Stomach (tissue), 9 donors: Measurements from ENCODE around the gene SBSN. TPM values are rescaled to one million over a fixed set of nuclear protein-coding genes. Genes with fewer than 3 reads are reported as not detected.

Source experiments
- DNase-seq, 2 donors: peaks; one replicate each; pipeline versions ENCODE4 v3.0.0 to v3.0.0-alpha.2; 2013 to 2019
- H3K27ac ChIP-seq, 5 donors: fragments of 200-600 bp in 4 of 5; sonication (generic) in 4 of 5; one replicate each; pipeline ENCODE4 v1.5.1; 2013 to 2019; ENCODE audit warnings: mild to moderate bottlenecking in 1 of 5, moderate library complexity in 1 of 5
- H3K27me3 ChIP-seq, 3 donors: fragments of 200-600 bp; sonication (generic); one replicate each; pipeline ENCODE4 v1.5.1; 2017 to 2019; ENCODE audit warnings: mixed run types in 1 of 3
- H3K36me3 ChIP-seq, 4 donors: fragments of 200-600 bp; sonication (generic); 1 replicate in 3 of 4; 2 replicates in 1 of 4; pipeline ENCODE4 v1.5.1; 2016 to 2019
- H3K4me1 ChIP-seq, 4 donors: fragments of 200-600 bp; sonication (generic); one replicate each; pipeline ENCODE4 v1.5.1; 2016 to 2019
- H3K4me3 ChIP-seq, 4 donors: fragments of 200-600 bp; sonication (generic) in 3 of 4; one replicate each; pipeline ENCODE4 v1.5.1; 2016 to 2019; ENCODE audit warnings: mild to moderate bottlenecking in 1 of 4
- H3K9me3 ChIP-seq, 4 donors: fragments of 200-600 bp; sonication (generic); one replicate each; pipeline ENCODE4 v1.5.1; 2016 to 2019
- EP300 ChIP-seq: sonication (generic); formaldehyde crosslinking; IDR thresholded peaks from one replicate; pipeline ENCODE4 v1.6.1; 2017; ENCODE audit warnings: antibody characterized with exemption
- POLR2A ChIP-seq, 4 donors: fragments of 450-650 bp; IDR thresholded peaks; one replicate each; pipeline ENCODE4 v1.6.1; 2016; ENCODE audit warnings: antibody characterized with exemption in 4 of 4, control low read depth in 2 of 4, mild to moderate bottlenecking in 1 of 4, moderate library complexity in 1 of 4
- POLR2AphosphoS5 ChIP-seq, 3 donors: sonication (generic); formaldehyde crosslinking; IDR thresholded peaks; one replicate each; pipeline ENCODE4 v1.6.1; 2016; ENCODE audit warnings: antibody characterized with exemption in 3 of 3
- WGBS, 5 donors: extraction: QIAGEN DNeasy Blood & Tissue Kit in 3 of 5; methylation state at CpG; one replicate each; pipeline versions ENCODE4 v1.1.5 to v1.1.7; 2013 to 2018; 5-methylcytosine and 5-hydroxymethylcytosine counted together
- intact Hi-C: fragments of 100-400 bp; cut with DNase I; formaldehyde crosslinking; loops from one replicate; pipeline ENCODE4 v1.15.1; 2023; ENCODE audit warnings: low total_unique reads
- polyA plus RNA-seq, 3 donors: library from polyadenylated mRNA; stranded (reverse); fragments of 200-250 nt; gene quantifications; one replicate each; pipeline ENCODE4 v1.2.3, GENCODE V29; 2013
- total RNA-seq, 5 donors: library from RNA; depleted of rRNA; stranded (reverse); fragments of >200 nt; gene quantifications; one replicate each; pipeline versions ENCODE4 v1.1.0 to v1.2.3, GENCODE V29; 2014 to 2016
- TF ChIP-seq, protein P1 (sequence below), 7 experiments: fragments of 450-650 bp in 4 of 7; fragments of 200-600 bp in 3 of 7; sonication (generic) in 3 of 7; IDR thresholded peaks; one replicate each; pipeline ENCODE4 v1.5.1; 2016 to 2019; ENCODE audit warnings: antibody characterized with exemption in 7 of 7, control low read depth in 2 of 7, mild to moderate bottlenecking in 1 of 7
- donor health status: healthy with polysubstance abuse.
- donor health status: Bipolar disorder and iron deficiency.
- donor health status: healthy.

Gene SBSN
- total and polyA plus RNA-seq, 8 donors = 1.1 to 29.2 TPM; not detected in 6

DNA sequence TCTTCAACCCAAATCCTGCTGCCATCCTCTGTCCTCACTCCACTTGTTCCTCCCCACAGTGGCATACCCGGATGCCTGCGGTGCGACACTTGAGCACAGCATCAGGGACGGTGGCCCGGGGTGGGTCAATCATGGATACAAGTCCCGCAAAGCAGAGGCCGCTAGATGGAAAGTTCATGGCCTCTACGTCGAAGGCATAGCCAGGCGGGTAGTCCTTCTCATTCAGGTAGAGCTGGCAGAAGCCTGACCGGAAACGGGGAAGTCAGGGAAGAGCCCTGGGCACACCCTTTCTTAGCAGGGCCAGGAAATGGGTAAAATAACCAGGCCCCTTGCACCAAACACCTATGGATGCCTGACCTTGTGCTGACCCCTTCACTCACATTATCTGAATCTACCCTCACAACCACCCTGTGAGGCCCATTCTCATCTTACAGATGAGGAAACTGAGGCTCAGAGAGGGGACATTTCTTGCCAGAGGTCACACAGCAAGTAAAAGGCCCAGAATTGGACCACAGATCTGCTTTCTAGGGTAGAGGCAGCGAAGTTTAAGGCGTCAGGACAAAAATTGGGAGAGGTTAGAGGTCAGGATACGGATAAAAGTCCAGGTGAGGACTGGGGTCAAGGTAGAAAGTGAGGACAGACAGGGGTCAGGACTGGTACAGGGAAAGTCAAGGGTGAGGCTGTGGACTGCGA lies 28.9 kb upstream of the SBSN start:
- Histone ChIP-seq H3K27ac (no peak overlapping the region), H3K4me1 (peaks cover 8 to 17% (median 12%) of the 10 kb centered on the region in 4 donors), H3K36me3 (no peaks in the 10 kb centered on the region), H3K9me3 (no peaks in the 10 kb centered on the region), H3K4me3 (peak overlapping the region in 1 of 4 donors; percentile 39), H3K27me3 (peaks cover 12 to 57% (median 32%) of the 10 kb centered on the region in 3 donors)
- intact Hi-C loops = no loop called here
- WGBS, 5 donors = 76 to 85% (median 84%) methylated on average over 16 of the region's 16 CpGs
- TF ChIP-seq, protein P1, sequence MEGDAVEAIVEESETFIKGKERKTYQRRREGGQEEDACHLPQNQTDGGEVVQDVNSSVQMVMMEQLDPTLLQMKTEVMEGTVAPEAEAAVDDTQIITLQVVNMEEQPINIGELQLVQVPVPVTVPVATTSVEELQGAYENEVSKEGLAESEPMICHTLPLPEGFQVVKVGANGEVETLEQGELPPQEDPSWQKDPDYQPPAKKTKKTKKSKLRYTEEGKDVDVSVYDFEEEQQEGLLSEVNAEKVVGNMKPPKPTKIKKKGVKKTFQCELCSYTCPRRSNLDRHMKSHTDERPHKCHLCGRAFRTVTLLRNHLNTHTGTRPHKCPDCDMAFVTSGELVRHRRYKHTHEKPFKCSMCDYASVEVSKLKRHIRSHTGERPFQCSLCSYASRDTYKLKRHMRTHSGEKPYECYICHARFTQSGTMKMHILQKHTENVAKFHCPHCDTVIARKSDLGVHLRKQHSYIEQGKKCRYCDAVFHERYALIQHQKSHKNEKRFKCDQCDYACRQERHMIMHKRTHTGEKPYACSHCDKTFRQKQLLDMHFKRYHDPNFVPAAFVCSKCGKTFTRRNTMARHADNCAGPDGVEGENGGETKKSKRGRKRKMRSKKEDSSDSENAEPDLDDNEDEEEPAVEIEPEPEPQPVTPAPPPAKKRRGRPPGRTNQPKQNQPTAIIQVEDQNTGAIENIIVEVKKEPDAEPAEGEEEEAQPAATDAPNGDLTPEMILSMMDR (IDR thresholded peaks at IDR 0.05) = no peak
- no peak for TF ChIP-seq EP300
- TF ChIP-seq POLR2A (IDR thresholded peaks at IDR 0.05) = no peak
- peak in 1 of 2 donors; percentile 2 for DNase-seq

DNA sequence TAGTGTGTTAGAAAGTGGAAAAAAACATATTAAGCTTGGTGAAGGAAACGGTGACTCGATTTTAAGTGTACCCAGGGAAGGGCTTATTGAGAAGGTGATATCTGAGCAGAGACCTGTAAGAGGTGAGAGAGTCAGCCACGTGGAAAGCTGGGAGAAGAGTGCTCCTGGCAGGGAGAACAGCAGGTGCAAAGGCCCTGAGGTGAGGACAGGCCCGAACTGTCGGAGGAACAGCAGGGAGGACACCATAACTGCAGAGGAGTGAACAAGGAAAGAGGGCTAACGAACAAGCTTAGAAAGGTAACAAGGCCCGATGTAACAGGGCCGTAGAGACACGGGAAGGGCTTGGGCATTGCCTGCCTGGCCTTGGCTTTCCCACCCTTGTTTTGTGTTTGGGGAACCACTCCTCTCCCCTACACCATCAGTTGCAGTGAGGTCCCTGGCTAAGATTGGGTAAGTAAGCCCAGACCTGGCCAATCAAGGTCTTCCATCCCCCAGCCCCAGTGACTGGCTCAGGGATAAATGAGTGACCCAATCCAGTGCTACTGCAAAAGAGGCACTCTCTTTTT lies 28.0 kb upstream of the SBSN start:
- Histone ChIP-seq H3K27ac (no peak overlapping the region), H3K9me3 (no peaks in the 10 kb centered on the region), H3K36me3 (peaks cover 0 to 5% (median 2%) of the 10 kb centered on the region in 4 donors), H3K27me3 (peaks cover 12 to 49% (median 32%) of the 10 kb centered on the region in 3 donors), H3K4me1 (peaks cover 8 to 17% (median 12%) of the 10 kb centered on the region in 4 donors), H3K4me3 (no peak overlapping the region)
- intact Hi-C loops = no loop called here
- 78 to 85% (median 81%) methylated on average over 9 of the region's 9 CpGs for WGBS, 5 donors
- no peak for TF ChIP-seq POLR2A (IDR thresholded peaks at IDR 0.05)
- no peak for TF ChIP-seq POLR2AphosphoS5 (IDR thresholded peaks at IDR 0.05)
- no peak for TF ChIP-seq EP300
- TF ChIP-seq, protein P1 (IDR thresholded peaks at IDR 0.05) = no peak
- DNase-seq = no peak

DNA sequence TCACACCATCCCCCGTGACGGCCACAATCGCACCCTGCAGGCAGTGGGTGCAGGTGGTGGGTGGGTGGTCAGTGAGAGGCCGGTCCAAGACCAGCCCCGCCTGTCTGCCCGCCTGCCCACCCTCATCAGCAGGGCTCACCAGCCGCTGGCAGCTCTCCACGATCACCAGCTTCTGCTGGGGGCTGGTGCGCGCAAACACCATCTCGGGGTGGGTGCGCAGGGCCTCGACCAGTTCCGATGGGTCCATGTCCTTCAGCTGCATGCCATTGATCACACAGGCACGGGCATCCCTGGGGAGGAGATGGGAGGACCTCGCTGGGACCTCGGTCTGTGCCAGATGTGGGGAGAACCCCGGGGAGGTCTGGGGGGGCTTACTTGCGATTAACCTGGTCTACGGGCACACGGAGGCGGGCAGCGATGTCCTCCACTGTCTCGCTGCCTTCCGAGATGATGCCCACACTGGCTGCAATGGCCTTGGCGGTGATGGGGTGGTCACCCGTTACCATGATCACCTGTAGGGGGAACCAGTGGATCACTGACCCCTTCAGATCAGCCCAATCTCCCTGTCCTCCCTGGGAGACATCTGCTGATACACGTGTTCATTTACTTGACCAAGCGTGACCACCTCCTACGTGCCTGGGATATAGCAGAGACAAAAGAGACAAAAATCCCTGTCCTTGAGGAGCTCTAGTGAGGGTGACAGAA lies 27.3 kb upstream of the SBSN start:
- H3K9me3 ChIP-seq = no peaks in the 10 kb centered on the region
- H3K27ac ChIP-seq = no peak overlapping the region
- intact Hi-C loops = no loop called here
- H3K27me3 ChIP-seq = peaks cover 12 to 43% (median 32%) of the 10 kb centered on the region in 3 donors
- peaks cover 8 to 17% (median 12%) of the 10 kb centered on the region in 4 donors for H3K4me1 ChIP-seq
- TF ChIP-seq POLR2AphosphoS5 (IDR thresholded peaks at IDR 0.05) = no peak
- no peak for TF ChIP-seq EP300
- TF ChIP-seq POLR2A (IDR thresholded peaks at IDR 0.05) = no peak
- TF ChIP-seq, protein P1 (IDR thresholded peaks at IDR 0.05) = peak in 2 of 7 experiments; percentile 11 to 17
- H3K36me3 ChIP-seq = peaks cover 0 to 11% (median 9%) of the 10 kb centered on the region in 4 donors
- peak in 1 of 2 donors; percentile 21 for DNase-seq
- no peak overlapping the region for H3K4me3 ChIP-seq
- WGBS, 5 donors = 56 to 70% (median 66%) methylated on average over 12 to 30 of the region's 30 CpGs

DNA sequence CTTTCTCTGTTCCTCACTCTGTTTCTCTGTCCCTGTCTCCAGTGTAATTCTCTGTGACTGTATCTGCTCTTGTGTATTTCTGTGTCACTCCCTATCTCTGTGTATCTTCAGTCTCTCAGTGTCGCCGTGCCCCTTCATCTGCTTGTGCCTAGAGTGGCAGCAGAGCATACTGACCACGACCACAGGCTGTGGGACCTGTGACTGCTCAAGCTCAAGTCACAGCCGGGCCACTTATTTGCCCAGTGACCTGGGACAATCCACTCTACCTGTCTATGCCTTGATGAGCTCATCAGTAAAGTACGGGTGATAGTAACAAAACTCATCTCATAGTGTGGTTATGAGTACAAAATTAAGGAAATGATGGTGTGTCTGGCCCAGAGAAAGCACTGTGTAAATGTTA lies 26.0 kb upstream of the SBSN start:
- H3K4me3 ChIP-seq = no peak overlapping the region
- peaks cover 0 to 16% (median 12%) of the 10 kb centered on the region in 4 donors for H3K36me3 ChIP-seq
- intact Hi-C loops = no loop called here
- 54 to 74% (median 66%) methylated on average over 5 of the region's 5 CpGs for WGBS, 5 donors
- peaks cover 12 to 29% (median 20%) of the 10 kb centered on the region in 3 donors for H3K27me3 ChIP-seq
- H3K27ac ChIP-seq = no peak overlapping the region
- TF ChIP-seq EP300 (no peak), POLR2A (IDR thresholded peaks at IDR 0.05) (no peak), POLR2AphosphoS5 (IDR thresholded peaks at IDR 0.05) (no peak)
- TF ChIP-seq, protein P1 (IDR thresholded peaks at IDR 0.05) = no peak
- H3K4me1 ChIP-seq = peaks cover 8 to 17% (median 13%) of the 10 kb centered on the region in 4 donors
- no peaks in the 10 kb centered on the region for H3K9me3 ChIP-seq
- no peak for DNase-seq
